Activated CD4-positive, alpha-beta T cell treated with anti-CD3 and anti-CD28 coated beads for 36 hours (primary cell): ENCODE data around the gene SLC25A52. TPM values are rescaled to one million over a fixed set of nuclear protein-coding genes. Genes with fewer than 3 reads are reported as not detected.
"Not testable (repeated sequence)": the region's sequence is repeated elsewhere in the genome, so short reads cannot be mapped to it uniquely, and the experiment has no call there.

Experiments used
- ATAC-seq: fragments of 200-7000 bp; cut with Tn5 transposase; one replicate; pipeline ENCODE4 v1.10.0; 2021; ENCODE audit warnings: mild to moderate bottlenecking, moderate library complexity
- CTCF ChIA-PET: fragments of 350-600 bp; sonication (Branson Sonifier 250); formaldehyde crosslinking; loops from one replicate; lab custom pipeline; 2021; ENCODE audit warnings: antibody characterized with exemption; lab: Charles Lee
- POLR2A ChIA-PET: fragments of 350-600 bp; sonication (Branson Sonifier 250); formaldehyde crosslinking; loops from one replicate; lab custom pipeline; 2021; ENCODE audit warnings: antibody characterized with exemption, inconsistent platforms; lab: Charles Lee
- DNase-seq: peaks from one replicate; pipeline ENCODE4 v3.0.0-alpha.2; 2020
- H3K27ac Mint-ChIP-seq: one replicate; pipeline ENCODE4 v1.8.0; 2021; ENCODE audit warnings: mixed read lengths
- H3K27me3 Mint-ChIP-seq: one replicate; pipeline ENCODE4 v1.8.0; 2021; ENCODE audit warnings: mixed read lengths
- H3K36me3 Mint-ChIP-seq: one replicate; pipeline ENCODE4 v1.8.0; 2021; ENCODE audit warnings: low read depth, mixed read lengths
- H3K4me1 Mint-ChIP-seq: one replicate; pipeline ENCODE4 v1.8.0; 2021; ENCODE audit warnings: mixed read lengths
- H3K4me3 Mint-ChIP-seq: one replicate; pipeline ENCODE4 v1.8.0; 2021; ENCODE audit warnings: mild to moderate bottlenecking, moderate library complexity, mixed read lengths
- H3K9me3 Mint-ChIP-seq: one replicate; pipeline ENCODE4 v1.8.0; 2021; ENCODE audit warnings: low read depth, mixed read lengths
- intact Hi-C, 2 experiments: fragments of 100-400 bp; cut with DNase I in 1 of 2; cut with micrococcal nuclease in 1 of 2; formaldehyde crosslinking; loops; one replicate each; pipeline versions ENCODE4 v1.14.2 to v1.15.1; 2022 to 2024; cut with DNase I, micrococcal nuclease
- total RNA-seq, 2 experiments: library from RNA; stranded (reverse); gene quantifications; one replicate each; pipeline ENCODE4 v1.2.3, GENCODE V29; 2021

The SLC25A52 gene
- total RNA-seq, 2 experiments from 2014 or later, result not detected

GRCh38 chr18:31739651-31740050 is 21.0 kb downstream of the SLC25A52 start:
- intact Hi-C loops, result loop anchor here in 1 of 2 experiments (2.0 to 5.0 kb wide), 2 partner anchors 182 to 813 kb away; no protein-coding TSS in a partner anchor

GRCh38 chr18:31738460-31739407 is 21.9 kb downstream of the SLC25A52 start:
- H3K9me3 Mint-ChIP-seq, result peaks cover 5% of the 10 kb centered on the region
- no peaks in the 10 kb centered on the region for H3K36me3 Mint-ChIP-seq
- no peak overlapping the region for H3K27ac Mint-ChIP-seq
- ATAC-seq, result no peak
- DNase-seq, result no peak
- no peaks in the 10 kb centered on the region for H3K4me1 Mint-ChIP-seq
- POLR2A ChIA-PET, result no interaction called here
- H3K27me3 Mint-ChIP-seq, result no peaks in the 10 kb centered on the region
- H3K4me3 Mint-ChIP-seq, result no peak overlapping the region
- intact Hi-C loops, result no loop called here
- CTCF ChIA-PET, result interaction anchor here (0.6 to 2.0 kb wide), 8 partner anchors 9 to 490 kb away, joined by 3 to 10 read pairs (median 4); no protein-coding TSS in a partner anchor

More at GRCh38 chr18:31739651-31740050, 21.0 kb downstream of the SLC25A52 start:
- Mint-ChIP-seq H3K9me3 (peaks cover 5% of the 10 kb centered on the region), H3K4me1 (no peaks in the 10 kb centered on the region), H3K4me3 (no peak overlapping the region), H3K27me3 (no peaks in the 10 kb centered on the region), H3K36me3 (no peaks in the 10 kb centered on the region), H3K27ac (no peak overlapping the region)
- ATAC-seq (no peak), DNase-seq (no peak)
- CTCF ChIA-PET, result no interaction called here
- POLR2A ChIA-PET, result no interaction called here

- no peaks in the 10 kb centered on the region for H3K4me1 Mint-ChIP-seq
- intact Hi-C loops, result no loop called here
- H3K27ac Mint-ChIP-seq, result no peak overlapping the region
- ChIA-PET CTCF (interaction anchor here (0.7 to 1.9 kb wide), 2 partner anchors 14 to 15 kb away, joined by 3 to 10 read pairs; no protein-coding TSS in a partner anchor), POLR2A (no interaction called here)
- no peak overlapping the region for H3K4me3 Mint-ChIP-seq
- no peak for DNase-seq
- no peak for ATAC-seq
- peaks cover 3% of the 10 kb centered on the region for H3K27me3 Mint-ChIP-seq
- no peaks in the 10 kb centered on the region for H3K36me3 Mint-ChIP-seq
- H3K9me3 Mint-ChIP-seq, result peaks cover 5% of the 10 kb centered on the region
Observed at GRCh38 chr18:31736630-31737029, 24.1 kb downstream of the SLC25A52 start.

- Mint-ChIP-seq H3K9me3 (no peaks in the 10 kb centered on the region), H3K27me3 (peaks cover 15% of the 10 kb centered on the region), H3K4me1 (no peaks in the 10 kb centered on the region), H3K4me3 (no peak overlapping the region), H3K36me3 (no peaks in the 10 kb centered on the region), H3K27ac (no peak overlapping the region)
- intact Hi-C loops, result no loop called here
- ATAC-seq (no peak), DNase-seq (no peak)
- CTCF ChIA-PET, result interaction anchor here (0.8 to 2.3 kb wide), 2 partner anchors 12 to 174 kb away, joined by 4 to 7 read pairs; no protein-coding TSS in a partner anchor
- POLR2A ChIA-PET, result no interaction called here
Observed at GRCh38 chr18:31731628-31732027, 29.1 kb downstream of the SLC25A52 start.

GRCh38 chr18:31729196-31729595 is 31.5 kb downstream of the SLC25A52 start:
- POLR2A ChIA-PET, intact Hi-C loops, H3K9me3 Mint-ChIP-seq, H3K4me1 Mint-ChIP-seq, H3K4me3 Mint-ChIP-seq, H3K36me3 Mint-ChIP-seq, DNase-seq, ATAC-seq, H3K27ac Mint-ChIP-seq: not testable (repeated sequence)
- H3K27me3 Mint-ChIP-seq, result peaks cover 25% of the 10 kb centered on the region
- CTCF ChIA-PET, result interaction anchor here (1.1 kb wide), 1 partner anchor 9 kb away, joined by 5 read pairs; no protein-coding TSS in a partner anchor

- intact Hi-C loops, result loop anchor here in 1 of 2 experiments (2.0 to 5.0 kb wide), 2 partner anchors 302 to 753 kb away; no protein-coding TSS in a partner anchor
- Mint-ChIP-seq H3K36me3 (no peaks in the 10 kb centered on the region), H3K9me3 (peaks cover 6% of the 10 kb centered on the region), H3K27ac (no peak overlapping the region), H3K27me3 (peaks cover 21% of the 10 kb centered on the region), H3K4me1 (peaks cover 6% of the 10 kb centered on the region), H3K4me3 (peak overlapping the region; percentile 58)
- no peak for ATAC-seq
- DNase-seq, result peak; percentile 12
- POLR2A ChIA-PET, result no interaction called here
- CTCF ChIA-PET, result interaction anchor here (0.7 to 5.6 kb wide), 13 partner anchors 8 to 252 kb away, joined by 3 to 80 read pairs (median 3); no protein-coding TSS in a partner anchor
Observed at GRCh38 chr18:31723990-31724711, 36.5 kb downstream of the SLC25A52 start.

GRCh38 chr18:31723639-31723989 is 37.1 kb downstream of the SLC25A52 start:
- Mint-ChIP-seq H3K36me3 (no peaks in the 10 kb centered on the region), H3K4me1 (peaks cover 6% of the 10 kb centered on the region), H3K27me3 (peaks cover 21% of the 10 kb centered on the region), H3K27ac (no peak overlapping the region), H3K4me3 (no peak overlapping the region), H3K9me3 (peaks cover 10% of the 10 kb centered on the region)
- ChIA-PET CTCF (interaction anchor here (0.9 to 5.6 kb wide), 19 partner anchors 9 to 186 kb away, joined by 3 to 80 read pairs (median 4); no protein-coding TSS in a partner anchor), POLR2A (no interaction called here)
- DNase-seq (no peak), ATAC-seq (no peak)
- intact Hi-C loops, result loop anchor here in 1 of 2 experiments (2.0 to 5.0 kb wide), 2 partner anchors 301 to 753 kb away; no protein-coding TSS in a partner anchor

- H3K4me3 Mint-ChIP-seq, result no peak overlapping the region
- intact Hi-C loops, result loop anchor here (1.0 to 5.0 kb wide), 3 partner anchors 166 to 752 kb away; no protein-coding TSS in a partner anchor
- H3K4me1 Mint-ChIP-seq, result peaks cover 6% of the 10 kb centered on the region
- peaks cover 10% of the 10 kb centered on the region for H3K9me3 Mint-ChIP-seq
- no peaks in the 10 kb centered on the region for H3K36me3 Mint-ChIP-seq
- DNase-seq, result peak; percentile 88
- ChIA-PET POLR2A (no interaction called here), CTCF (interaction anchor here (0.7 to 5.6 kb wide), 35 partner anchors 8 to 685 kb away, joined by 3 to 80 read pairs (median 3); no protein-coding TSS in a partner anchor)
- peaks cover 19% of the 10 kb centered on the region for H3K27me3 Mint-ChIP-seq
- peak; percentile 98 for ATAC-seq
- no peak overlapping the region for H3K27ac Mint-ChIP-seq
Observed at GRCh38 chr18:31722369-31722957, 38.2 kb downstream of the SLC25A52 start.

- no peak overlapping the region for H3K27ac Mint-ChIP-seq
- H3K27me3 Mint-ChIP-seq, result peaks cover 15% of the 10 kb centered on the region
- intact Hi-C loops, result loop anchor here in 1 of 2 experiments (5.0 kb wide), 1 partner anchor 299 kb away; no protein-coding TSS in a partner anchor
- ATAC-seq (no peak), DNase-seq (no peak)
- no peaks in the 10 kb centered on the region for H3K36me3 Mint-ChIP-seq
- peaks cover 6% of the 10 kb centered on the region for H3K4me1 Mint-ChIP-seq
- H3K4me3 Mint-ChIP-seq, result no peak overlapping the region
- H3K9me3 Mint-ChIP-seq, result peaks cover 10% of the 10 kb centered on the region
- ChIA-PET POLR2A (no interaction called here), CTCF (interaction anchor here (0.6 to 5.6 kb wide), 16 partner anchors 10 to 273 kb away, joined by 3 to 80 read pairs (median 4); no protein-coding TSS in a partner anchor)
Observed at GRCh38 chr18:31721601-31722000, 39.1 kb downstream of the SLC25A52 start.

GRCh38 chr18:31720867-31721266 is 39.8 kb downstream of the SLC25A52 start:
- Mint-ChIP-seq H3K27me3 (peaks cover 14% of the 10 kb centered on the region), H3K27ac (no peak overlapping the region), H3K4me1 (peaks cover 6% of the 10 kb centered on the region), H3K9me3 (peaks cover 10% of the 10 kb centered on the region), H3K4me3 (no peak overlapping the region), H3K36me3 (no peaks in the 10 kb centered on the region)
- no peak for ATAC-seq
- CTCF ChIA-PET, result interaction anchor here (1.0 to 3.0 kb wide), 3 partner anchors 11 to 34 kb away, joined by 3 to 9 read pairs (median 7); no protein-coding TSS in a partner anchor
- intact Hi-C loops, result loop anchor here in 1 of 2 experiments (5.0 kb wide), 1 partner anchor 299 kb away; no protein-coding TSS in a partner anchor
- DNase-seq, result no peak
- POLR2A ChIA-PET, result no interaction called here
